Testis (tissue), 2 donors: ENCODE data around the gene WNT3.

Source experiments
- POLR2A ChIP-seq: fragments of 450-650 bp; IDR thresholded peaks from one replicate; pipeline ENCODE4 v1.6.1; 2017; ENCODE audit warnings: antibody characterized with exemption, mild to moderate bottlenecking, moderate library complexity
- TF ChIP-seq, protein P1 (sequence below), 3 experiments: fragments of 450-650 bp in 2 of 3; fragments of 200-600 bp in 1 of 3; sonication (generic) in 1 of 3; IDR thresholded peaks; one replicate each; pipeline ENCODE4 v1.5.1; 2016 to 2019; ENCODE audit warnings: antibody characterized with exemption in 3 of 3, mild to moderate bottlenecking in 2 of 3, moderate library complexity in 1 of 3

DNA sequence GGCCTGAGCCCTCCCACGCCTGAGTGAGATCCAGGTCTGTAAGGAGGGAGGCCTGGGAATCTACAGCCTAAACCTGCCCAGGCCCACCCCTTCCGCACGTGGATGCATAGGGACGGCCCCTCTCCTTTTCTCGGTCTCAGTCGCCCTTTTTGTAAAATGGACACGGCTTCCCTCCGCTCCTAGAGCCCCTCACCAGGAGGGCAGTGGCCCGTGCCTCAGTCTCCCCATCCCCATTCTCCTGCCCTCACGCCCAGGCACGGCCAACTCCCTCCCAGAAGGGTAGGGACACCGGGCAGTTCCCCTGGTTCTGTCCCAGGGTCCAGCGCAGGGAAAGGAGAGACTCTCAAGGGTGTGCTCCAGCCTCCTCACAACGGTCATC lies 48.1 kb downstream of the WNT3 start:
- TF ChIP-seq, protein P1, sequence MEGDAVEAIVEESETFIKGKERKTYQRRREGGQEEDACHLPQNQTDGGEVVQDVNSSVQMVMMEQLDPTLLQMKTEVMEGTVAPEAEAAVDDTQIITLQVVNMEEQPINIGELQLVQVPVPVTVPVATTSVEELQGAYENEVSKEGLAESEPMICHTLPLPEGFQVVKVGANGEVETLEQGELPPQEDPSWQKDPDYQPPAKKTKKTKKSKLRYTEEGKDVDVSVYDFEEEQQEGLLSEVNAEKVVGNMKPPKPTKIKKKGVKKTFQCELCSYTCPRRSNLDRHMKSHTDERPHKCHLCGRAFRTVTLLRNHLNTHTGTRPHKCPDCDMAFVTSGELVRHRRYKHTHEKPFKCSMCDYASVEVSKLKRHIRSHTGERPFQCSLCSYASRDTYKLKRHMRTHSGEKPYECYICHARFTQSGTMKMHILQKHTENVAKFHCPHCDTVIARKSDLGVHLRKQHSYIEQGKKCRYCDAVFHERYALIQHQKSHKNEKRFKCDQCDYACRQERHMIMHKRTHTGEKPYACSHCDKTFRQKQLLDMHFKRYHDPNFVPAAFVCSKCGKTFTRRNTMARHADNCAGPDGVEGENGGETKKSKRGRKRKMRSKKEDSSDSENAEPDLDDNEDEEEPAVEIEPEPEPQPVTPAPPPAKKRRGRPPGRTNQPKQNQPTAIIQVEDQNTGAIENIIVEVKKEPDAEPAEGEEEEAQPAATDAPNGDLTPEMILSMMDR (IDR thresholded peaks at IDR 0.05) = no peak
- TF ChIP-seq POLR2A = no peak
